Caco-2 (cell line): ENCODE measurements around the gene DTWD2. TPM values are rescaled to one million over a fixed set of nuclear protein-coding genes. Genes with fewer than 3 reads are reported as not detected.
"Not testable (repeated sequence)": the region's sequence is repeated elsewhere in the genome, so short reads cannot be mapped to it uniquely, and the experiment has no call there.

Experiments used
- BruUV-seq: library from RNA; stranded (reverse); fragments of 400-500 nt; replicated peaks from 2 replicates; lab custom pipeline; 2021; lab: Mats Ljungman, UMichigan
- CTCF ChIA-PET: fragments of 300-600 bp; sonication (Branson Sonifier 250); formaldehyde crosslinking; loops from one replicate; lab custom pipeline; 2022; ENCODE audit warnings: antibody characterized with exemption; lab: Charles Lee
- POLR2A ChIA-PET: fragments of 300-600 bp; sonication (Branson Sonifier 250); formaldehyde crosslinking; loops from one replicate; lab custom pipeline; 2022; ENCODE audit warnings: antibody characterized with exemption; lab: Charles Lee
- DNase-seq, 2 experiments: peaks; one replicate each; pipeline versions ENCODE4 v3.0.0 to v3.0.0-alpha.2; 2020 to 2022
- H3K27me3 ChIP-seq: replicated peaks from 2 replicates; pipeline ENCODE4 v1.6.0; 2011; ENCODE audit warnings: low read length; ENCODE audit not compliant: control insufficient read depth, insufficient read depth
- H3K36me3 ChIP-seq: 2 replicates; pipeline ENCODE4 v1.5.1; 2011; ENCODE audit warnings: low read length; ENCODE audit not compliant: control insufficient read depth, insufficient read depth
- H3K4me1 ChIP-seq: fragments of 250-450 bp; sonication (Bioruptor Pico); 2 replicates; pipeline ENCODE4 v1.5.1; 2020; ENCODE audit warnings: mild to moderate bottlenecking
- H3K4me3 ChIP-seq: 2 replicates; pipeline ENCODE4 v1.5.1; 2011; ENCODE audit warnings: low read depth, mild to moderate bottlenecking, control low read depth, low read length
- H3K9me3 ChIP-seq: fragments of 250-450 bp; sonication (Bioruptor Pico); 2 replicates; pipeline ENCODE4 v1.5.1; 2020; ENCODE audit warnings: mild to moderate bottlenecking, moderate library complexity
- H3K27ac Mint-ChIP-seq: one replicate; pipeline ENCODE4 v1.8.0; 2022; ENCODE audit warnings: mixed read lengths; ENCODE audit not compliant: unreplicated experiment
- H3K27me3 Mint-ChIP-seq: one replicate; pipeline ENCODE4 v1.8.0; 2022; ENCODE audit warnings: mixed read lengths; ENCODE audit not compliant: insufficient read depth, unreplicated experiment
- H3K36me3 Mint-ChIP-seq: one replicate; pipeline ENCODE4 v1.8.0; 2022; ENCODE audit warnings: mild to moderate bottlenecking, mixed read lengths; ENCODE audit not compliant: insufficient read depth, unreplicated experiment
- H3K4me1 Mint-ChIP-seq: one replicate; pipeline ENCODE4 v1.8.0; 2022; ENCODE audit warnings: low read depth, mixed read lengths; ENCODE audit not compliant: unreplicated experiment
- H3K4me3 Mint-ChIP-seq: one replicate; pipeline ENCODE4 v1.8.0; 2022; ENCODE audit warnings: mild to moderate bottlenecking, moderate library complexity, mixed read lengths; ENCODE audit not compliant: unreplicated experiment
- H3K9me3 Mint-ChIP-seq: one replicate; pipeline ENCODE4 v1.8.0; 2022; ENCODE audit warnings: mixed read lengths; ENCODE audit not compliant: unreplicated experiment
- CTCF ChIP-seq, 2 experiments: fragments of 200-600 bp in 1 of 2; IDR thresholded peaks; 1 replicate in 1 of 2; 2 replicates in 1 of 2; pipeline versions ENCODE4 v1.5.1 to v1.8.0; 2011 to 2022; ENCODE audit warnings: antibody characterized with exemption in 1 of 2, control low read depth in 1 of 2, inconsistent platforms in 1 of 2, low read depth in 1 of 2, low read length in 1 of 2, mild to moderate bottlenecking in 1 of 2, moderate library complexity in 1 of 2; ENCODE audit not compliant: insufficient read depth in 1 of 2, severe bottlenecking in 1 of 2, unreplicated experiment in 1 of 2
- intact Hi-C: fragments of 100-400 bp; cut with micrococcal nuclease; formaldehyde crosslinking; loops from one replicate; pipeline ENCODE4 v1.10.0; 2022; ENCODE audit not compliant: unreplicated experiment
- total RNA-seq: library from RNA; stranded (reverse); gene quantifications from 2 replicates; pipeline ENCODE4 v1.2.3, GENCODE V29; 2022

Gene DTWD2
- total RNA-seq, 1 experiment from 2014 or later = 5.6 TPM

- Mint-ChIP-seq H3K9me3 (no peaks in the 10 kb centered on the region), H3K4me1 (no peaks in the 10 kb centered on the region), H3K36me3 (no peaks in the 10 kb centered on the region), H3K4me3 (no peak overlapping the region), H3K27ac (no peak overlapping the region), H3K27me3 (no peaks in the 10 kb centered on the region)
- CTCF ChIA-PET = no interaction called here
- TF ChIP-seq CTCF (IDR thresholded peaks at IDR 0.05; ENCODE audit: insufficient read depth in 1 of 2, low read depth in 1 of 2, low read length in 1 of 2, severe bottlenecking in 1 of 2, unreplicated experiment in 1 of 2) = no peak
- Histone ChIP-seq H3K9me3 (no peaks in the 10 kb centered on the region), H3K4me3 (no peak overlapping the region), H3K27me3 (no peaks in the 10 kb centered on the region), H3K4me1 (no peaks in the 10 kb centered on the region), H3K36me3 (no peaks in the 10 kb centered on the region)
- DNase-seq = no peak
- POLR2A ChIA-PET = no interaction called here
- BruUV-seq = no TSS peak
- intact Hi-C loops = no loop called here
Measured at GRCh38 chr5:118888556-118888955, 99.8 kb downstream of the DTWD2 start.

GRCh38 chr5:118883362-118883761 is 105.0 kb downstream of the DTWD2 start:
- no peaks in the 10 kb centered on the region for H3K9me3 ChIP-seq
- no peaks in the 10 kb centered on the region for H3K36me3 ChIP-seq
- intact Hi-C loops = no loop called here
- no peaks in the 10 kb centered on the region for H3K4me1 ChIP-seq
- DNase-seq = no peak
- ChIA-PET POLR2A (no interaction called here), CTCF (no interaction called here)
- no peaks in the 10 kb centered on the region for H3K36me3 Mint-ChIP-seq
- no TSS peak for BruUV-seq
- TF ChIP-seq CTCF (IDR thresholded peaks at IDR 0.05; ENCODE audit: insufficient read depth in 1 of 2, low read depth in 1 of 2, low read length in 1 of 2, severe bottlenecking in 1 of 2, unreplicated experiment in 1 of 2) = no peak
- H3K9me3 Mint-ChIP-seq = no peaks in the 10 kb centered on the region
- no peaks in the 10 kb centered on the region for H3K4me1 Mint-ChIP-seq
- H3K27ac Mint-ChIP-seq = no peak overlapping the region
- no peak overlapping the region for H3K4me3 Mint-ChIP-seq
- no peaks in the 10 kb centered on the region for H3K27me3 Mint-ChIP-seq
- H3K4me3 ChIP-seq = no peak overlapping the region
- no peaks in the 10 kb centered on the region for H3K27me3 ChIP-seq

- Mint-ChIP-seq H3K27me3 (no peaks in the 10 kb centered on the region), H3K27ac (no peak overlapping the region), H3K36me3 (no peaks in the 10 kb centered on the region), H3K4me3 (no peak overlapping the region), H3K4me1 (no peaks in the 10 kb centered on the region), H3K9me3 (no peaks in the 10 kb centered on the region)
- no peaks in the 10 kb centered on the region for H3K36me3 ChIP-seq
- no peak for DNase-seq
- no TSS peak for BruUV-seq
- H3K4me1 ChIP-seq = no peaks in the 10 kb centered on the region
- no peak for TF ChIP-seq CTCF (IDR thresholded peaks at IDR 0.05; ENCODE audit: insufficient read depth in 1 of 2, low read depth in 1 of 2, low read length in 1 of 2, severe bottlenecking in 1 of 2, unreplicated experiment in 1 of 2)
- CTCF ChIA-PET = no interaction called here
- intact Hi-C loops = no loop called here
- H3K4me3 ChIP-seq = no peak overlapping the region
- H3K9me3 ChIP-seq = no peaks in the 10 kb centered on the region
- POLR2A ChIA-PET = no interaction called here
- H3K27me3 ChIP-seq = no peaks in the 10 kb centered on the region
Measured at GRCh38 chr5:118882666-118883065, 105.7 kb downstream of the DTWD2 start.

GRCh38 chr5:118876852-118877251 is 111.5 kb downstream of the DTWD2 start:
- H3K4me1 ChIP-seq, intact Hi-C loops, H3K27ac Mint-ChIP-seq, H3K36me3 ChIP-seq, H3K4me3 Mint-ChIP-seq, H3K27me3 Mint-ChIP-seq, H3K36me3 Mint-ChIP-seq, H3K27me3 ChIP-seq, H3K4me1 Mint-ChIP-seq, CTCF ChIA-PET, BruUV-seq, H3K9me3 ChIP-seq, POLR2A ChIA-PET, DNase-seq, H3K4me3 ChIP-seq: not testable (repeated sequence)
- H3K9me3 Mint-ChIP-seq = peaks cover 31% of the 10 kb centered on the region
